Measurements from ENCODE around the gene BMPR2.

- no peak for TF ChIP-seq CTCF (conservative IDR thresholded peaks at IDR 0.05; ENCODE audit: low read depth, low read length)
- no peak for TF ChIP-seq NFE2L2 (IDR thresholded peaks at IDR 0.05; ENCODE audit: low read depth, low read length)
- no peak for TF ChIP-seq POLR2A (IDR thresholded peaks at IDR 0.05; ENCODE audit: low read depth, low read length)
- TF ChIP-seq SMC3 (IDR thresholded peaks at IDR 0.05; ENCODE audit: low read depth, low read length): no peak
- TF ChIP-seq BHLHE40 (IDR thresholded peaks at IDR 0.05; ENCODE audit: low read depth, low read length): no peak
- no peak for TF ChIP-seq ELK1 (IDR thresholded peaks at IDR 0.05; ENCODE audit: borderline replicate concordance, low read depth, low read length)
- TF ChIP-seq USF2 (IDR thresholded peaks at IDR 0.05; ENCODE audit: low read depth, low read length): no peak
- no peak for TF ChIP-seq RAD21 (IDR thresholded peaks at IDR 0.05; ENCODE audit: low read length)
- no peak for TF ChIP-seq MAZ (IDR thresholded peaks at IDR 0.05; ENCODE audit: borderline replicate concordance, low read depth, low read length)
- TF ChIP-seq RFX5 (IDR thresholded peaks at IDR 0.05; ENCODE audit: low read depth, low read length): no peak
- TF ChIP-seq MAFK (IDR thresholded peaks at IDR 0.05; ENCODE audit: low read depth, low read length): no peak
- TF ChIP-seq CEBPB (IDR thresholded peaks at IDR 0.05; ENCODE audit: low read depth, low read length): no peak
- no peak for TF ChIP-seq RCOR1 (IDR thresholded peaks at IDR 0.05; ENCODE audit: insufficient replicate concordance, low read length)
These were observed 42.4 kb downstream of the BMPR2 start for GRCh38 chr2:202418511-202418910.
